SU-DHL-6 (cell line): ENCODE data around the gene CHD5.

Experiments
- H2AFZ ChIP-seq: fragments of 200-600 bp; sonication (generic); 2 replicates; pipeline ENCODE4 v1.6.1; 2014; ENCODE audit warnings: low read depth, mild to moderate bottlenecking, moderate library complexity, mixed read lengths, antibody characterized with exemption, low read length; ENCODE audit not compliant: severe bottlenecking
- H3F3A ChIP-seq: fragments of 200-600 bp; shearing (Covaris generic); 2 replicates; pipeline ENCODE4 v1.6.0; 2016; ENCODE audit warnings: antibody characterized with exemption, mild to moderate bottlenecking; ENCODE audit not compliant: insufficient read depth
- H3K27ac ChIP-seq: fragments of 200-600 bp; sonication (generic); 2 replicates; pipeline ENCODE4 v1.5.1; 2016; ENCODE audit warnings: low read depth, mild to moderate bottlenecking, low read length, moderate library complexity, mixed read lengths
- H3K27me3 ChIP-seq: fragments of 200-600 bp; sonication (generic), shearing (Covaris generic); 2 replicates; pipeline ENCODE4 v1.6.0; 2014; ENCODE audit warnings: mild to moderate bottlenecking, low read length
- H3K36me3 ChIP-seq: fragments of 200-600 bp; sonication (generic); 2 replicates; pipeline ENCODE4 v1.6.1; 2014; ENCODE audit warnings: mild to moderate bottlenecking, low read length, mixed read lengths
- H3K4me2 ChIP-seq: fragments of 300-600, 200-600 bp; shearing (Covaris generic), sonication (generic); 2 replicates; pipeline ENCODE4 v1.6.0; 2014; ENCODE audit warnings: low read length, low read depth, mild to moderate bottlenecking; ENCODE audit not compliant: poor library complexity, severe bottlenecking
- H3K4me3 ChIP-seq: fragments of 200-600 bp; sonication (generic); 2 replicates; pipeline ENCODE4 v1.5.1; 2014; ENCODE audit warnings: antibody characterized with exemption, low read length, mild to moderate bottlenecking, mixed read lengths; ENCODE audit not compliant: insufficient read depth, poor library complexity, severe bottlenecking
- H3K79me2 ChIP-seq: fragments of 200-600 bp; sonication (generic); 2 replicates; pipeline ENCODE4 v1.6.1; 2014; ENCODE audit warnings: mild to moderate bottlenecking, low read length, moderate library complexity; ENCODE audit not compliant: insufficient read depth
- H3K9ac ChIP-seq: fragments of 200-600 bp; sonication (generic); 2 replicates; pipeline ENCODE4 v1.7.0; 2014; ENCODE audit warnings: mild to moderate bottlenecking, low read length
- H3K9me2 ChIP-seq: fragments of 200-600 bp; sonication (generic); replicated peaks from 2 replicates; pipeline ENCODE4 v1.6.1; 2014; ENCODE audit warnings: low read length; ENCODE audit not compliant: insufficient read depth
- H3K9me3 ChIP-seq: fragments of 200-600 bp; sonication (generic); 2 replicates; pipeline ENCODE4 v1.6.1; 2014; ENCODE audit warnings: low read length, mixed read lengths; ENCODE audit not compliant: insufficient read depth
- H4K20me1 ChIP-seq: fragments of 200-600 bp; sonication (generic); 2 replicates; pipeline ENCODE4 v1.6.1; 2014; ENCODE audit warnings: low read depth, mild to moderate bottlenecking, antibody characterized with exemption, low read length, moderate library complexity, mixed read lengths
- CTCF ChIP-seq: fragments of 200-600 bp; sonication (generic); IDR thresholded peaks from one replicate; pipeline ENCODE4 v1.5.1; 2017; ENCODE audit warnings: antibody characterized with exemption, mild to moderate bottlenecking, low read length, moderate library complexity; ENCODE audit not compliant: insufficient read depth, poor library complexity, severe bottlenecking
- EZH2phosphoT487 ChIP-seq: fragments of 200-600 bp; sonication (generic), shearing (Covaris generic); conservative IDR thresholded peaks from 2 replicates; pipeline ENCODE4 v1.6.1; 2018; ENCODE audit warnings: mild to moderate bottlenecking, antibody characterized with exemption, low read length, moderate library complexity, mixed read lengths

Gene CHD5

GRCh38 chr1:6127587-6128163 is 52.4 kb downstream of the CHD5 start:
- no peaks in the 10 kb centered on the region for H3F3A ChIP-seq
- H4K20me1 ChIP-seq = no peaks in the 10 kb centered on the region
- no peak overlapping the region for H3K27ac ChIP-seq
- H3K9ac ChIP-seq = no peak overlapping the region
- no peak overlapping the region for H3K4me3 ChIP-seq
- 0 out of 2 replicates have a peak, but pooled peaks cover 5% of the 10 kb centered on the region for H3K9me3 ChIP-seq
- no peaks in the 10 kb centered on the region for H3K27me3 ChIP-seq
- no peaks in the 10 kb centered on the region for H3K9me2 ChIP-seq
- H3K4me2 ChIP-seq = no peak overlapping the region
- no peak overlapping the region for H2AFZ ChIP-seq
- no peaks in the 10 kb centered on the region for H3K36me3 ChIP-seq
- H3K79me2 ChIP-seq = no peaks in the 10 kb centered on the region
- no peak for TF ChIP-seq EZH2phosphoT487
- TF ChIP-seq CTCF = no peak

GRCh38 chr1:6126521-6127067 is 53.5 kb downstream of the CHD5 start:
- H3F3A ChIP-seq = no peaks in the 10 kb centered on the region
- no peaks in the 10 kb centered on the region for H3K9me2 ChIP-seq
- H3K4me3 ChIP-seq = no peak overlapping the region
- TF ChIP-seq EZH2phosphoT487 = no peak
- no peak for TF ChIP-seq CTCF
- H3K4me2 ChIP-seq = no peak overlapping the region
- H3K27me3 ChIP-seq = no peaks in the 10 kb centered on the region
- no peak overlapping the region for H2AFZ ChIP-seq
- H3K36me3 ChIP-seq = no peaks in the 10 kb centered on the region
- no peak overlapping the region for H3K9ac ChIP-seq
- no peaks in the 10 kb centered on the region for H4K20me1 ChIP-seq
- no peaks in the 10 kb centered on the region for H3K9me3 ChIP-seq
- no peaks in the 10 kb centered on the region for H3K79me2 ChIP-seq
- H3K27ac ChIP-seq = no peak overlapping the region

- no peaks in the 10 kb centered on the region for H3K36me3 ChIP-seq
- H3K9me2 ChIP-seq = no peaks in the 10 kb centered on the region
- H2AFZ ChIP-seq = no peak overlapping the region
- H3K27me3 ChIP-seq = no peaks in the 10 kb centered on the region
- no peaks in the 10 kb centered on the region for H3F3A ChIP-seq
- H4K20me1 ChIP-seq = no peaks in the 10 kb centered on the region
- no peak overlapping the region for H3K4me2 ChIP-seq
- TF ChIP-seq CTCF (no peak), EZH2phosphoT487 (no peak)
- H3K4me3 ChIP-seq = no peak overlapping the region
- H3K79me2 ChIP-seq = no peaks in the 10 kb centered on the region
- no peak overlapping the region for H3K9ac ChIP-seq
- no peaks in the 10 kb centered on the region for H3K9me3 ChIP-seq
- no peak overlapping the region for H3K27ac ChIP-seq
These were observed 54.1 kb downstream of the CHD5 start for GRCh38 chr1:6126028-6126427.
